Measurements from ENCODE around the gene ZNF700.
"Not testable (repeated sequence)": the region's sequence is repeated elsewhere in the genome, so short reads cannot be mapped to it uniquely, and the experiment has no call there.

The ZNF700 gene

GRCh38 chr19:11921852-11922495 lies 2.9 kb upstream of the ZNF700 start:
- no peak overlapping the region for H3K4me3 ChIP-seq (ENCODE audit: low read depth, low read length)
- no peak for TF ChIP-seq CTCF (conservative IDR thresholded peaks at IDR 0.05; ENCODE audit: low read depth, low read length)
- DNase-seq (ENCODE audit: low read depth): no peak

- DNase-seq (ENCODE audit: low read depth): not testable (repeated sequence)
- H3K4me3 ChIP-seq (ENCODE audit: low read depth, low read length): peak overlapping the region; percentile 95
These were observed 812 bp downstream of the ZNF700 start for GRCh38 chr19:11925651-11926187.

GRCh38 chr19:11927227-11927626 lies 2.3 kb downstream of the ZNF700 start:
- DNase-seq (ENCODE audit: low read depth): no peak
- TF ChIP-seq CTCF (conservative IDR thresholded peaks at IDR 0.05; ENCODE audit: low read depth, low read length): no peak
- H3K4me3 ChIP-seq (ENCODE audit: low read depth, low read length): no peak overlapping the region

- no peak for TF ChIP-seq CTCF (conservative IDR thresholded peaks at IDR 0.05; ENCODE audit: low read depth, low read length)
- peak; percentile 65 for DNase-seq (ENCODE audit: low read depth)
- H3K4me3 ChIP-seq (ENCODE audit: low read depth, low read length): no peak overlapping the region
These were observed 6.1 kb downstream of the ZNF700 start for GRCh38 chr19:11931051-11931450.

- TF ChIP-seq CTCF (conservative IDR thresholded peaks at IDR 0.05; ENCODE audit: low read depth, low read length): no peak
- DNase-seq (ENCODE audit: low read depth): no peak
- no peak overlapping the region for H3K4me3 ChIP-seq (ENCODE audit: low read depth, low read length)
These were observed 6.6 kb downstream of the ZNF700 start for GRCh38 chr19:11931513-11931912.

GRCh38 chr19:11935829-11936228 lies 10.9 kb downstream of the ZNF700 start:
- H3K4me3 ChIP-seq (ENCODE audit: low read depth, low read length); DNase-seq (ENCODE audit: low read depth): not testable (repeated sequence)

- not testable (repeated sequence) for DNase-seq (ENCODE audit: low read depth); H3K4me3 ChIP-seq (ENCODE audit: low read depth, low read length)
These were observed 13.5 kb downstream of the ZNF700 start for GRCh38 chr19:11938383-11938782.

- not testable (repeated sequence) for DNase-seq (ENCODE audit: low read depth); H3K4me3 ChIP-seq (ENCODE audit: low read depth, low read length)
These were observed 16.5 kb downstream of the ZNF700 start for GRCh38 chr19:11941361-11941887.

- no peak for TF ChIP-seq CTCF (conservative IDR thresholded peaks at IDR 0.05; ENCODE audit: low read depth, low read length)
- DNase-seq (ENCODE audit: low read depth): no peak
- no peak overlapping the region for H3K4me3 ChIP-seq (ENCODE audit: low read depth, low read length)
These were observed 17.3 kb downstream of the ZNF700 start for GRCh38 chr19:11942008-11942842.
